Measurements from ENCODE around the gene RNF2. TPM values are rescaled to one million over a fixed set of nuclear protein-coding genes. Genes with fewer than 3 reads are reported as not detected.

The RNF2 gene
- total RNA-seq, 2 experiments from 2014 or later = 7.4 to 9.0 TPM

GRCh38 chr1:185087101-185087500, 41.7 kb downstream of the RNF2 start:
- Histone ChIP-seq H3K27ac (ENCODE audit: low read depth in 1 of 2, low read length in 2 of 2) (no peak overlapping the region), H3K36me3 (ENCODE audit: insufficient read depth, low read length) (peaks cover 39% of the 10 kb centered on the region), H3K4me3 (ENCODE audit: low read length) (no peak overlapping the region), H3K9me3 (ENCODE audit: control insufficient read depth in 1 of 2, insufficient read depth in 1 of 2, low read length in 2 of 2) (no peaks in the 10 kb centered on the region), H3K4me1 (ENCODE audit: insufficient read depth, low read length) (no peaks in the 10 kb centered on the region), H3K27me3 (ENCODE audit: control insufficient read depth in 1 of 2, insufficient read depth in 2 of 2, low read length in 2 of 2) (no peaks in the 10 kb centered on the region)
- ChIA-PET POLR2A (no interaction called here), CTCF (no interaction called here)
- peaks cover 58% of the 10 kb centered on the region for H3K36me3 Mint-ChIP-seq (ENCODE audit: low read depth)
- H3K4me1 Mint-ChIP-seq (ENCODE audit: low read depth) = peaks cover 26% of the 10 kb centered on the region
- ATAC-seq (ENCODE audit: poor library complexity) (no peak), DNase-seq (no peak)
- no peak for TF ChIP-seq CTCF (IDR thresholded peaks at IDR 0.05)
- no peak overlapping the region for H3K27ac Mint-ChIP-seq
- intact Hi-C loops (cut with DNase I, micrococcal nuclease) = no loop called here
- no peaks in the 10 kb centered on the region for H3K27me3 Mint-ChIP-seq
- H3K4me3 Mint-ChIP-seq = no peak overlapping the region
- H3K9me3 Mint-ChIP-seq = no peaks in the 10 kb centered on the region

DNA sequence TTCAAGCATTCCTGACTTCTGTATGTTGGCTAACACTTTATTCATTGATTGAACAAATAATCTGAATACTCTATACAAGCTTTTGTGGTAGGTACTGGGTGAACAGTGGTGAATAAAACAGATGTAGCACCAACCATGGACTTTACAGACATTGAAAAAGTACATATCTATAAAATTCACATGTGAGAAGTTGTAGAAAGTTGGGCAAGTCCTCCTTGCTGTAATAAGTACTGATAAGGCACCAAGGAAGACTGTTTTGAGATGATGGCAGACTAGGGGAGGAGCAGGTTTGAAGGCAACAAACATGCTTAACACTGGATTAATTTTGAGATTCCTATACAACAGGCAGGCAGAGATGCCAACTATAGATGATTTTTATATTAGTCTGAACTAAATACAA, 42.4 kb downstream of the RNF2 start:
- Mint-ChIP-seq H3K27me3 (no peaks in the 10 kb centered on the region), H3K9me3 (no peaks in the 10 kb centered on the region), H3K36me3 (ENCODE audit: low read depth) (peaks cover 62% of the 10 kb centered on the region), H3K4me1 (ENCODE audit: low read depth) (peaks cover 26% of the 10 kb centered on the region), H3K27ac (no peak overlapping the region), H3K4me3 (no peak overlapping the region)
- ChIA-PET POLR2A (no interaction called here), CTCF (no interaction called here)
- intact Hi-C loops (cut with DNase I, micrococcal nuclease) = no loop called here
- ATAC-seq (ENCODE audit: poor library complexity) (no peak), DNase-seq (no peak)
- H3K36me3 ChIP-seq (ENCODE audit: insufficient read depth, low read length) = peaks cover 42% of the 10 kb centered on the region
- H3K27ac ChIP-seq (ENCODE audit: low read depth in 1 of 2, low read length in 2 of 2) = no peak overlapping the region
- no peaks in the 10 kb centered on the region for H3K27me3 ChIP-seq (ENCODE audit: control insufficient read depth in 1 of 2, insufficient read depth in 2 of 2, low read length in 2 of 2)
- TF ChIP-seq CTCF (IDR thresholded peaks at IDR 0.05) = no peak
- no peaks in the 10 kb centered on the region for H3K9me3 ChIP-seq (ENCODE audit: control insufficient read depth in 1 of 2, insufficient read depth in 1 of 2, low read length in 2 of 2)
- H3K4me1 ChIP-seq (ENCODE audit: insufficient read depth, low read length) = no peaks in the 10 kb centered on the region
- H3K4me3 ChIP-seq (ENCODE audit: low read length) = no peak overlapping the region

- Mint-ChIP-seq H3K4me3 (no peak overlapping the region), H3K9me3 (no peaks in the 10 kb centered on the region), H3K4me1 (ENCODE audit: low read depth) (peaks cover 6% of the 10 kb centered on the region), H3K27ac (no peak overlapping the region), H3K27me3 (no peaks in the 10 kb centered on the region), H3K36me3 (ENCODE audit: low read depth) (peaks cover 87% of the 10 kb centered on the region)
- no peak overlapping the region for H3K4me3 ChIP-seq (ENCODE audit: low read length)
- no peak overlapping the region for H3K27ac ChIP-seq (ENCODE audit: low read depth in 1 of 2, low read length in 2 of 2)
- no peaks in the 10 kb centered on the region for H3K9me3 ChIP-seq (ENCODE audit: control insufficient read depth in 1 of 2, insufficient read depth in 1 of 2, low read length in 2 of 2)
- intact Hi-C loops (cut with DNase I, micrococcal nuclease) = no loop called here
- no peaks in the 10 kb centered on the region for H3K27me3 ChIP-seq (ENCODE audit: control insufficient read depth in 1 of 2, insufficient read depth in 2 of 2, low read length in 2 of 2)
- POLR2A ChIA-PET = no interaction called here
- CTCF ChIA-PET = interaction anchor here (1.5 kb wide), 1 partner anchor 286 kb away, joined by 3 read pairs; no protein-coding TSS in a partner anchor
- ATAC-seq (ENCODE audit: poor library complexity) (no peak), DNase-seq (no peak)
- H3K4me1 ChIP-seq (ENCODE audit: insufficient read depth, low read length) = no peaks in the 10 kb centered on the region
- peaks cover 59% of the 10 kb centered on the region for H3K36me3 ChIP-seq (ENCODE audit: insufficient read depth, low read length)
- no peak for TF ChIP-seq CTCF (IDR thresholded peaks at IDR 0.05)
These were observed 46.1 kb downstream of the RNF2 start for GRCh38 chr1:185091480-185091879.

Measured in CD4-positive, alpha-beta T cell (primary cell).